Panc1 (cell line): ENCODE data around the gene SERPINA4.

Experiments
- POLR2AphosphoS5 ChIP-seq: IDR thresholded peaks from 2 replicates; pipeline ENCODE4 v1.6.1; 2012; ENCODE audit warnings: mild to moderate bottlenecking, low read depth, low read length, moderate library complexity
- REST ChIP-seq, 2 experiments: IDR thresholded peaks; 2 replicates each; pipeline ENCODE4 v1.6.1; 2011 to 2012; ENCODE audit warnings: low read depth in 2 of 2, control low read depth in 1 of 2, low read length in 1 of 2, mild to moderate bottlenecking in 1 of 2, moderate library complexity in 1 of 2; ENCODE audit not compliant: insufficient read depth in 1 of 2
- TF ChIP-seq, protein P1 (sequence below): fragments of 450-650 bp; IDR thresholded peaks from 2 replicates; pipeline ENCODE4 v1.5.1; 2017; ENCODE audit warnings: mild to moderate bottlenecking

- TF ChIP-seq, protein P1, sequence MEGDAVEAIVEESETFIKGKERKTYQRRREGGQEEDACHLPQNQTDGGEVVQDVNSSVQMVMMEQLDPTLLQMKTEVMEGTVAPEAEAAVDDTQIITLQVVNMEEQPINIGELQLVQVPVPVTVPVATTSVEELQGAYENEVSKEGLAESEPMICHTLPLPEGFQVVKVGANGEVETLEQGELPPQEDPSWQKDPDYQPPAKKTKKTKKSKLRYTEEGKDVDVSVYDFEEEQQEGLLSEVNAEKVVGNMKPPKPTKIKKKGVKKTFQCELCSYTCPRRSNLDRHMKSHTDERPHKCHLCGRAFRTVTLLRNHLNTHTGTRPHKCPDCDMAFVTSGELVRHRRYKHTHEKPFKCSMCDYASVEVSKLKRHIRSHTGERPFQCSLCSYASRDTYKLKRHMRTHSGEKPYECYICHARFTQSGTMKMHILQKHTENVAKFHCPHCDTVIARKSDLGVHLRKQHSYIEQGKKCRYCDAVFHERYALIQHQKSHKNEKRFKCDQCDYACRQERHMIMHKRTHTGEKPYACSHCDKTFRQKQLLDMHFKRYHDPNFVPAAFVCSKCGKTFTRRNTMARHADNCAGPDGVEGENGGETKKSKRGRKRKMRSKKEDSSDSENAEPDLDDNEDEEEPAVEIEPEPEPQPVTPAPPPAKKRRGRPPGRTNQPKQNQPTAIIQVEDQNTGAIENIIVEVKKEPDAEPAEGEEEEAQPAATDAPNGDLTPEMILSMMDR: no peak
- TF ChIP-seq POLR2AphosphoS5: no peak
- no peak for TF ChIP-seq REST (IDR thresholded peaks at IDR 0.05; ENCODE audit: insufficient read depth in 1 of 2, low read depth in 2 of 2, low read length in 1 of 2)
Observed at GRCh38 chr14:94542111-94542810, 19.0 kb upstream of the SERPINA4 start.
